ENCODE data around the gene LPP.

Gene LPP

GRCh38 chr3:188180114-188180513 lies 26.2 kb downstream of the LPP start:
- TF ChIP-seq, protein P1, sequence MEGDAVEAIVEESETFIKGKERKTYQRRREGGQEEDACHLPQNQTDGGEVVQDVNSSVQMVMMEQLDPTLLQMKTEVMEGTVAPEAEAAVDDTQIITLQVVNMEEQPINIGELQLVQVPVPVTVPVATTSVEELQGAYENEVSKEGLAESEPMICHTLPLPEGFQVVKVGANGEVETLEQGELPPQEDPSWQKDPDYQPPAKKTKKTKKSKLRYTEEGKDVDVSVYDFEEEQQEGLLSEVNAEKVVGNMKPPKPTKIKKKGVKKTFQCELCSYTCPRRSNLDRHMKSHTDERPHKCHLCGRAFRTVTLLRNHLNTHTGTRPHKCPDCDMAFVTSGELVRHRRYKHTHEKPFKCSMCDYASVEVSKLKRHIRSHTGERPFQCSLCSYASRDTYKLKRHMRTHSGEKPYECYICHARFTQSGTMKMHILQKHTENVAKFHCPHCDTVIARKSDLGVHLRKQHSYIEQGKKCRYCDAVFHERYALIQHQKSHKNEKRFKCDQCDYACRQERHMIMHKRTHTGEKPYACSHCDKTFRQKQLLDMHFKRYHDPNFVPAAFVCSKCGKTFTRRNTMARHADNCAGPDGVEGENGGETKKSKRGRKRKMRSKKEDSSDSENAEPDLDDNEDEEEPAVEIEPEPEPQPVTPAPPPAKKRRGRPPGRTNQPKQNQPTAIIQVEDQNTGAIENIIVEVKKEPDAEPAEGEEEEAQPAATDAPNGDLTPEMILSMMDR (IDR thresholded peaks at IDR 0.05; ENCODE audit: poor library complexity, severe bottlenecking) = no peak
- H3K4me3 ChIP-seq (ENCODE audit: severe bottlenecking) = no peak overlapping the region
- H3K27me3 ChIP-seq (ENCODE audit: insufficient read depth, poor library complexity, severe bottlenecking) = no peaks in the 10 kb centered on the region
- DNase-seq (ENCODE audit: low spot score) = no peak
- H3K36me3 ChIP-seq (ENCODE audit: low read depth) = peaks cover 14% of the 10 kb centered on the region
- no peak overlapping the region for H3K27ac ChIP-seq (ENCODE audit: poor library complexity, severe bottlenecking)
- no peaks in the 10 kb centered on the region for H3K9me3 ChIP-seq (ENCODE audit: severe bottlenecking)
- no peaks in the 10 kb centered on the region for H3K4me1 ChIP-seq (ENCODE audit: insufficient read depth, poor library complexity, severe bottlenecking)
- ATAC-seq (ENCODE audit: low read depth) = no peak

DNA sequence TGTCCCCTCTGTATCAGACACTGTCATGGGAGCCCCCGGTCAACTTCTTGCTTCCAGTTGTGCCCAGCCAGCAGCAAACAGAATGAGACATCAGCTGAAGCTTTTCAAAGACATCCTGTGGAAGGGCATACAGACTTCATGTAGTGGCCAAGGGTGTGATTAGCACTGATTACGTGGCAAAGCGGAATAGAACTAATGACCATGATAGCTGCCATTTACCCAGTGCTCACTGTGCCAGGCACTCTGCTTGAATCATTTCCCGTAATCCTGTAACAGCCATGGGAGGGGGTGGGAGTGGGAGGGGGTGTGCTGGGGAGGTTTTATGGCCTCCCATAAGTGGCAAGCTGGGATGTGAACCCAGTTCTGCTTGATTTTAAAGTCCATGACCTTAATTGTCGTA lies 29.5 kb downstream of the LPP start:
- Histone ChIP-seq H3K4me3 (ENCODE audit: severe bottlenecking) (no peak overlapping the region), H3K4me1 (ENCODE audit: insufficient read depth, poor library complexity, severe bottlenecking) (peaks cover 21% of the 10 kb centered on the region), H3K9me3 (ENCODE audit: severe bottlenecking) (no peaks in the 10 kb centered on the region), H3K27ac (ENCODE audit: poor library complexity, severe bottlenecking) (no peak overlapping the region), H3K27me3 (ENCODE audit: insufficient read depth, poor library complexity, severe bottlenecking) (no peaks in the 10 kb centered on the region), H3K36me3 (ENCODE audit: low read depth) (peaks cover 7% of the 10 kb centered on the region)
- no peak for ATAC-seq (ENCODE audit: low read depth)
- TF ChIP-seq, protein P1 (IDR thresholded peaks at IDR 0.05; ENCODE audit: poor library complexity, severe bottlenecking) = no peak
- no peak for DNase-seq (ENCODE audit: low spot score)

GRCh38 chr3:188184160-188184559 lies 30.2 kb downstream of the LPP start:
- TF ChIP-seq, protein P1 (IDR thresholded peaks at IDR 0.05; ENCODE audit: poor library complexity, severe bottlenecking) = no peak
- no peak overlapping the region for H3K4me3 ChIP-seq (ENCODE audit: severe bottlenecking)
- DNase-seq (ENCODE audit: low spot score) = no peak
- H3K27me3 ChIP-seq (ENCODE audit: insufficient read depth, poor library complexity, severe bottlenecking) = no peaks in the 10 kb centered on the region
- no peak overlapping the region for H3K27ac ChIP-seq (ENCODE audit: poor library complexity, severe bottlenecking)
- peaks cover 4% of the 10 kb centered on the region; the same call in 1 of the 2 replicates for H3K36me3 ChIP-seq (ENCODE audit: low read depth)
- ATAC-seq (ENCODE audit: low read depth) = no peak
- H3K9me3 ChIP-seq (ENCODE audit: severe bottlenecking) = no peaks in the 10 kb centered on the region
- H3K4me1 ChIP-seq (ENCODE audit: insufficient read depth, poor library complexity, severe bottlenecking) = peaks cover 24% of the 10 kb centered on the region

DNA sequence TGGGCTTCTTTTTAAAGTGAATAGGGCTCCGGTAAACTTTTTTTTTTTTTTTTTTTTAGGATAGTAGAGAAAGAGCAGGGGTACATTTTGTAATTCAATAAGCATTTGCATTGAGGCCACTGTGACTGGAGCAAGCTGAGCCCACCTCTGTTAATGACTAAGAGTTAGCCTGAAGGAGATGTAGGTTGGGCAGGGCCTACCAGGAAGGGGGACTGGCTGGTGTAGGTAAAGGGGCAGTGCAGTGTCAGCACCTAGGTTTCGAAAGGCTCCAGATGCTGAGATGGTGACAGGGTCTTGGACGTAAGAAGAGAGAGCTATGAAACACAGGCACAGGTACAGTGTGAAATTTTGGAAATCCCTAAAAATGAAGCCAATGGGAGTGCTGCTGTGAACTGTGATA lies 30.7 kb downstream of the LPP start:
- TF ChIP-seq, protein P1 (IDR thresholded peaks at IDR 0.05; ENCODE audit: poor library complexity, severe bottlenecking) = no peak
- Histone ChIP-seq H3K27me3 (ENCODE audit: insufficient read depth, poor library complexity, severe bottlenecking) (no peaks in the 10 kb centered on the region), H3K4me3 (ENCODE audit: severe bottlenecking) (no peak overlapping the region), H3K9me3 (ENCODE audit: severe bottlenecking) (no peaks in the 10 kb centered on the region), H3K36me3 (ENCODE audit: low read depth) (peaks cover 4% of the 10 kb centered on the region; the same call in 1 of the 2 replicates), H3K4me1 (ENCODE audit: insufficient read depth, poor library complexity, severe bottlenecking) (peaks cover 25% of the 10 kb centered on the region), H3K27ac (ENCODE audit: poor library complexity, severe bottlenecking) (no peak overlapping the region)
- ATAC-seq (ENCODE audit: low read depth) = no peak
- no peak for DNase-seq (ENCODE audit: low spot score)

GRCh38 chr3:188185717-188186251 lies 31.8 kb downstream of the LPP start:
- TF ChIP-seq, protein P1 (IDR thresholded peaks at IDR 0.05; ENCODE audit: poor library complexity, severe bottlenecking) = no peak
- Histone ChIP-seq H3K4me1 (ENCODE audit: insufficient read depth, poor library complexity, severe bottlenecking) (peaks cover 25% of the 10 kb centered on the region), H3K4me3 (ENCODE audit: severe bottlenecking) (no peak overlapping the region)

More at GRCh38 chr3:188185717-188186251, 31.8 kb downstream of the LPP start:
- no peaks in the 10 kb centered on the region for H3K27me3 ChIP-seq (ENCODE audit: insufficient read depth, poor library complexity, severe bottlenecking)
- H3K36me3 ChIP-seq (ENCODE audit: low read depth) = peaks cover 1% of the 10 kb centered on the region; the same call in 1 of the 2 replicates
- no peak overlapping the region for H3K27ac ChIP-seq (ENCODE audit: poor library complexity, severe bottlenecking)
- peak; percentile 65 for ATAC-seq (ENCODE audit: low read depth)
- DNase-seq (ENCODE audit: low spot score) = no peak
- H3K9me3 ChIP-seq (ENCODE audit: severe bottlenecking) = no peaks in the 10 kb centered on the region
